ENCODE results near the gene PLA2G2F.

PLA2G2F gene

DNA sequence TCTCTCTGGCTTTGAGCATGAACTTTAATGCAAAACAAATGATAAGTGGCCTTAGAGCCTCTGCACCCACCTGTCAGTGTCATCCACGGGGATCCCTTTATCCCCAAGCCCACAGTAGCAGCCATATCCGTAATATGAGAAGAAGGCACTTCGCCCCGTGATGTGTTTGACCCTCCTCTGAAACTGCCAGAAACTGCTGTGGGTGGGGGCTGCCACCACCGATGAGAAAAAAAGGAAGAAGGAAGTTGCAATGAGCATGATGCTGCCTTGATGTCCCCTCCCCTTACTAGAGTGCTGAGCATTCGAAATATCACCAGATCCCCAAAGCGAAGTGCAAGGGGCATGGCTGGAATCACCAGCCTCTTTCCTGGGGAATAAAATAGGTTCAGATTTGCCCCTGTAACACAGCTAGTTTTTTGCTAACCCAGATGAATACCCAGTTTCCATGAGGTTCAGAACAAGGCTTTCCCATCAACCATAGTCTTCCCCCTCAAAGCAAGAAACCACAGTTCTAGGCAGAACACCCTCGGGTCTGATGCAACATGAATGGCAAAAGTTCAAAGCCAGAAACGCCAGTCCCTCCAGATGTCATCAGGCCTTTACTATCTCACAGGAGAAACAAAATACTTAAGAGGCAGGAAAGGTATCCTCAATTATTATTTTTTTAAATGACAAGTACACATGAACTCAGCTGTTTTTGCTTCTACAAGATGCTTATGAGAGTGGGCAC is 36.0 kb downstream of the PLA2G2F start:
- no peak for DNase-seq

GRCh38 chr1:20178634-20179370 is 39.7 kb downstream of the PLA2G2F start:
- no peak for DNase-seq

DNA sequence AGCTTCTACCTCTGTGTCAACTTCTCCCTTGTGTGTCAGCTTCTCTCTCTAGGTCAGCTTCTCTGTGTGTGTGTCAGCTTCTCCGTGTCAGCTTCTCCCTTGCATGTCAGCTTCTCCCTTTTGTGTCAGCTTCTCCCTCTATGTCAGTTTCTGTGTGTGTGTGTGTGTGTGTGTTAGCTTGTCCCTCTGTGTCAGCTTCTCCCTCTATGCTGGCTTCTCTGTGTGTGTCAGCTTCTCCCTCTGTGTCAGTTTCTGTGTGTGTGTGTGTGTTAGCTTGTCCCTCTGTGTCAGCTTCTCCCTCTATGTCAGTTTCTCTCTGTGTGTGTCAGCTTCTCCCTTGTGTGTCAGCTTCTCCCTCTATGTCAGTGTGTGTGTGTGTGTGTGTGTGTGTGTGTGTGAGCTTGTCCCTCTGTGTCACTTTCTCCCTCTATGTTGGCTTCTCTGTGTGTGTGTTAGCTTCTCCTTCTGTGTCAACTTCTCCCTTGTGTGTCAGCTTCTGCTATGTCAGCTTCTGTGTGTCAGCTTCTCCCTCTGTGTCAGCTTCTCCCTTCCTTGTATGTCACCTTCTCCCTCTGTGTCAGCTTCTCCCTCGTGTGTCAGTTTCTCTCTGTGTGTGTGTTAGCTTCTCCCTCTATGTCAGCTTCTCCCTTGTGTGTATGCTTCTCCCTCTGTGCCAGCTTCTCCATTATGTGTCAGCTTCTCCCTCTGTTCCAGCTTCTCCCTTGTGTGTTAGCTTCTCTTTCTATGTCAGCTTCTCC is 40.4 kb downstream of the PLA2G2F start:
- no peak for DNase-seq

DNA sequence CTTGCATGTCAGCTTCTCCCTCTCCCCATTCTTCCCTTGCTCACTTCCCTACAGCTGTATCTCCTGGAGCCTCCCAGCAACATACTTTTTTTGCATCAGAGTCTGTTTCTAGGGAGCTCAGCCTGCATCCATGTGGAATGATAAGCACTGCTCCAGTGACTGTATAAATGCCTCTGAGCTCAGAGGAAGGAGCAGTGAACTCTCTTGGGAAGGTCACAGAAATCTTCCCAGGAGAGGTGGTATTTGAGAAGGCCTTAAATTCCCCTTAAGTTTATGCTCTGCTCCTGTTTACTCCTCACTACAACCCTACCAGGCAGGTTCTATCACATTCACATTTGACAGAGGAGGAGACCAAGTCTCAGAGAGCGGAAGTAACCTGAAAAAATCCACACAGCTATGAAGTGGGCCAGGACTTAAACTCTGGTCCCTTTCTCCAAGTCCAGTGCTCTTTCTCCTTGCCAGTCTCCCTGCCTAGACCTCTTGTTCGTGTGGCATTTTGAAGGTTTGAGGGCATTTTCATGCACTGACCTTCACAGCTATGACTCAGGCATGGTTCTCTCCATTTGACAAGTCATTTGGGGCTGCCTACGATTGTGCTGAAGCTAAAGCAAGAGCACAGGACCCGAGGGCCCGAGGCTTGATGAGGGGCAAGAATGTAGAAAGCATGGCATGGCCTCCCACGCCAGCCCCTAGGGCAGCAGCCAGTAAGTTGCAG is 41.2 kb downstream of the PLA2G2F start:
- no peak for DNase-seq

- DNase-seq = no peak
These were observed 41.7 kb downstream of the PLA2G2F start for GRCh38 chr1:20180844-20181207.

DNA sequence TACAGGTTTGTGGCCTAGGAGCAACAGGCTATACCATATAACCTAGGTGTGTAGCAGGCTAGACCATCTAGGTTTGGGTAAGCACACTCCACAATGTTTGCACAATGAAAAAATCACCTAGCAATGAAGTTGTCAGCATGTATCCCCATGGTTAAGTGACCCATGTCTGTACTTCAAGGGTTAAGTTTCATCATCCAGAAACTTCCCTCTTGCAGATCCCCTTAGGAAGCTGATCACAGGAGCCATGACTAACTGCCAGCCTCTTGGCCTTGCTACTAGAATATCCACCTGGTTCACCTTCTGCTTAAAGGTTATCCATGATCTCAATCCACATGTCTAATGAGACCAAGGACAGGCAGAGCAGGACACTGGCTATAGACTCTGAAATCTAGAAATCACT is 43.3 kb downstream of the PLA2G2F start:
- no peak for DNase-seq

DNA sequence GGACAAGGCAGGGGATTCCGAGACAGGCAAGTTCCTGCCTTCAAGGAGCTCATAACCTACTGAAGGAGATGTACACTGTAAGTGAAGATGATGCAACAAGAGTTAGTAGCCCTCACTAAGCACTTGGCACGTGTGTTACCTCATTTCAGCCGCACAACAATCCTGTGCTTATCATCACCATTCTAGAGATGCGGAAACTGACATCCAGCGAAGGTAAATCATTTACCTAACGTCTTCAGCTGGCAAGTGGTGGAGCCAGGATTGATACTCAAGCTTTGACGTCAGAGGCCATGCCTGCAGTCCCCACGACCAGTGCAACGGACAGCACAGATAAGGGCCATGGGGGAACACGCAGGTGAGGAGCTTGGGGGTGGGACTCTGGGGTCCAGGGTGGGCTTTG is 43.9 kb downstream of the PLA2G2F start:
- DNase-seq = no peak

- DNase-seq = no peak
These were observed 44.6 kb downstream of the PLA2G2F start for GRCh38 chr1:20183616-20184271.

DNA sequence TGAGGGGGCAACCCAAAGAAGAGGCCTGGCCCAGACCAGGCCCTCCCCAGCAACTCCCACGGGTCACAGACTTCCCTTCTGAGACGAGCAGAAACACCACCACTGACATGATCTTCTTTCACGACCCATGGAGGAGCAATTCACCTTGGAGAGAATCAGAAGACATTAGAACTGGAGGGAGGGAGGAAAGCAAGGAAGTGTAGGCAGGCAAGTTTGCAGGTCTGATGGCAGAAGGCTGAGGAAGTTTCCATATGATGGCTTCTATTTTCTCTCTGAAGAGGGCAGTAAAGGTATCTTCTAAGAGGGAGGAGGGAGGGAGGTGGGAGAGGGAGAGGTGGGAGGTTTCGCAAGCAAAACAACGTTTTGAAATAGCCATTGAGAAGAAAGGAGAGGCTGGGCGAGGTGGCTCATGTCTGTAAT is 45.4 kb downstream of the PLA2G2F start:
- DNase-seq = no peak

DNA sequence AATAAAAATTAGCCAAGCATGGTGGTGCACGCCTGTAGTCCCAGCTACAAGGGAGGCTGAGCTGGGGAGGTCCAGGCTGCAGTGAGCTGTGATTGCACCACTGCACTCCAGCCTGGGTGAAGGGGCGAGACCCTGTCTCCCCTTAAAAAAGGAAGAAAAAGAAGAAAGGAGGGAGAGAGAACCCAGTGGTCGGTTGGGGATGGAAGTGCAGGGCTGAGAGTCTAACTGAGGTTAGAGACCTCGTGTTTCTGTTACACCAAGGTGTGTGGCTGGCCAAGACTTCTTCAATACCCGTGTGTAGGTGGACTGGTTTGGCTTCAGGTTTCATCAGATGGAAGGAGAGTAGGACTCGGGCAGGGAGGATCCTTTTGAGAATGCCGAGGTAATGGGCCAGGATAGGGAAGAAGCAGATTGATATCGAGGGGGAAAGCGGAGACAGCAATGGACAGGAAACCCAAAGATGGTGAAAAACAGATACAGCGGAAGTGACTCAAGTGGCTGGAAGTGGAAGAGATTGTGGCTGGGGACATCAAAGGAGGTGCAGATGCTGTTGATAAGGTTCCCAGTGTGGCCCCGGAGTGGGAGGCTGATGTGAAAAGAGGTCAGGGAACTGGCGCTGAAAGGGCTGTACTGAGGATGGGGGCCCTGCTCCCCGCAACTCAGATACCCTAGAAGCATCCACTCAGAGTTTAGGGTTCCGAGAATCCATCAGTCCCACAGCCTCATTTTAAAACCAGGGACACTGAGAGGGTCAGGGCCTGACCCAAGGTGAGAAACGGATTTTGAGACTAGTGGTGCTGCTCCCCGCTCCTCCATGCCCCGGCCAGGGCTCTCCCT is 46.1 kb downstream of the PLA2G2F start:
- DNase-seq = no peak

- no peak for DNase-seq
These were observed 47.0 kb downstream of the PLA2G2F start, which contains the start of the genes PLA2G2C and UBXN10 for GRCh38 chr1:20185834-20186782. Gene PLA2G2C, minus strand, starts transcription at chr1:20186518. Its CDS starts 9,155 bp downstream, at chr1:20177363. Gene UBXN10, plus strand, starts transcription at chr1:20186096. Its CDS starts 4,466 bp downstream, at chr1:20190562.

DNA sequence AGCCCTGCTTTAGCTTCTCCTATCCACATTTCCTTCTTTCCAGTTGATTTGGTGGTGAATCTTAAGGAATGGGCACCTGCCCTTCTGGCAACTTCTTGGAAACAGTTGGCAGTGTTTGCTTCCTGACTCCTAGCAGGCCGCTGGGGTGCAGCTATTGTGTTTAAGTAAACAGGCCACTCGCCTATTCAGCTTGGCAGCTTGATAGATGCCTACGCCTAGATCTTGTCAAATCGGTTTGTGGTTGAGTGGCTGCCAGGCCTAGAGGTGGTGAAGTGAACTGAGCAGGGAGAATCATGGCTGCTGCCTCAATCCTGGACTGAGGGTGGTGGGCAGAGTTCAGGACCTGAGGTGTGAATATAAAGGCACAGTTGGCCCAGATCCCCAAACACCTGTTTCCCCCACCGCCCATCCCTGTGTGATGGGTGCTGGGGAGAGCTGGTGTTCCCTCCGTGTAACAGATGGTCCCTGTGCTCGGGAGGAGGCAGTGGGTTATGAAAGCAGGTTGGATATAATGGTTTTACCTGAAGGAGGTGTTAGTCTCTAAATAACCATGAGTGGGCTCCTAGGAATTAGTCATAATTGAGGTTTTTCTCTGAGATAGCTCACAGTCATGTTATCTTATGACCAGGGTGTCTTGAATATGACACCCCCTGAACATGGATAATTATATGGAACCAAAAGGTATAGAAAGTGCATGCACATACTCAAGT is 48.1 kb downstream of the PLA2G2F start:
- DNase-seq = peak; percentile 66

GRCh38 chr1:20187813-20188454 is 48.8 kb downstream of the PLA2G2F start:
- DNase-seq = no peak

DNA sequence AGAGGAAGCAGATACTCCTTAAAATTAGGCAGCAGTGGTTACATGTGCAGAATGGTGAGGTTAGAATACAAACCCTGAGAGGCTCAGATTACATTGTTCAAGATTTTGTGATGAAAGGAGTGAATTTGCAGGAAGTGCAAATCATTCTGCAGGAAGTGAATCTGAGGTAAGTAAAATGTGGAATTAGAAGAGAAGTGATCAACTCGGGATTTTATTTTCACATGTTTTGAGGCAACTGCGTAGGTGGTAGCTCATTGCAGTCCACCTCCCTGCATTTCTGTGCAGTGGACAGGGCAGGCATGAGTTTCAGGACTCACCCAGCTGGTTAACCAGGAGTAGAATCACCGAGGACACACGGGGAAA is 49.3 kb downstream of the PLA2G2F start:
- DNase-seq = no peak

DNA sequence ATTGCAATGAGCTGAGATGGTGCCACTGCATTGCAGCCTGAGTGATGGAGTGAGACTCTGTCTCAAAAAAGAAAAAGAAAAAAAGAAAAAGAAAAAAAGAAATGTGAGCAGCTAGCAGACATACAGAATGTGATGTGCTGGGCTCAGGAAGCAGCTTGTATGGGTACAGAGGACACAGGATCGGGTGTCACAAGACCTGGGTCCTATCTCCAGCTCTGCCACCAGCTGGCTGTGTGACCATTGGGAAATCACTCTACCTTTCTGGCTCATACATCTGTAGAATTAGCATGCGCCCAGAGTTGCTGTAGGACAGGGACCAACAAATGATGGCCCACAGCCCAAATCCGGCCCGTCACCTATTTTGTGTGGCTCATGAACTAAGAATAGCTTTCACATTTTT is 50.5 kb downstream of the PLA2G2F start:
- no peak for DNase-seq

- DNase-seq = peak; percentile 36
These were observed 51.4 kb downstream of the PLA2G2F start for GRCh38 chr1:20190256-20191160.

DNA sequence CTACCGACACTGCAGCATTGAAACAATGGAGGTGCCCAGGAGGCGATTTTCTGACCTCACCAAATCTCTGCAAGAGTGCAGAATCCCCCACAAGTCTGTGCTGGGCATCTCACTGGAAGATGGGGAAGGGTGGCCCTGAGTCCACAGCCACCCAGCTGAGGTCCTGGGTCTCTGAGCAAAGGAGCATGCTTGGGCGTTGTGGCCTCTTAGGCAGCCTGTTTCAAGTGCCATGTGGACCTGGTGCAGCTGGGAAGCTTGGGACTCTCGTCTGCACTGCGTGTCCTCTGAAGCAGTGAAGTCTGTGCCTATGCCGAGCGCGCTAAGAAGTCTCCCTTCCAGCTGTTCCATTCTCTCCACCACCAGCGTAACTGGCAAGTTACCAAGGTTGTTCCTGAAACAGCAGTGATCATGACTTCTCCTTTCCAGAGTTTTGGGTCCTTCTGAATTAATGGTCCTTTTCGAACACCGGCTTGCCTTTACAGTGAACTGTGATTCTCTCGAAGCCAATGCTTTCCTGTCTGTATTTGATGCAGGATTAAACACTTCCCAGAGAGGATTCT is 52.2 kb downstream of the PLA2G2F start:
- DNase-seq = peak; percentile 28

- DNase-seq = no peak
These were observed 53.2 kb downstream of the PLA2G2F start for GRCh38 chr1:20192364-20192763.

Data from NCI-H1694 treated with DMSO at 0.1 percent for 48 hours (cell line).